HepG2 (cell line): ENCODE results near the gene CCDC106. TPM values are rescaled to one million over a fixed set of nuclear protein-coding genes. Genes with fewer than 3 reads are reported as not detected.
A peak's percentile ranks its signal among the peaks of the same experiment; 100 is the strongest.

Experiments used
- ATAC-seq: fragments of 200-7000 bp; cut with Tn5 transposase; 3 replicates; pipeline ENCODE4 v1.9.1; 2020; ENCODE audit warnings: mild to moderate bottlenecking, moderate library complexity
- BruUV-seq: library from RNA; stranded (reverse); fragments of 400-500 nt; replicated peaks from 2 replicates; lab custom pipeline; 2021; lab: Mats Ljungman, UMichigan
- CTCF ChIA-PET: fragments of 300-600 bp; formaldehyde crosslinking; extraction: SDS; loops from one replicate; lab custom pipeline; 2021; ENCODE audit warnings: low total read pairs, inconsistent platforms, low intra/inter-chr PET ratio; lab: Yijun Ruan, JAX
- POLR2A ChIA-PET: fragments of 350-600 bp; sonication (Branson Sonifier 250); formaldehyde crosslinking; loops from one replicate; lab custom pipeline; 2020; ENCODE audit warnings: antibody characterized with exemption, inconsistent platforms; lab: Yijun Ruan, JAX
- DNase-seq: peaks from one replicate; pipeline ENCODE4 v3.0.0-alpha.2; 2015; ENCODE audit warnings: low spot score
- FAIRE-seq: peaks from 3 replicates; lab custom pipeline; 2011; peaks lifted over from hg19 to GRCh38; lab: Jason Lieb, UNC
- H2AFZ ChIP-seq: one replicate; pipeline ENCODE4 v1.6.1; 2011; ENCODE audit warnings: low read length, inconsistent platforms
- H3K27ac ChIP-seq: fragments of 300-600 bp; 3 replicates; pipeline ENCODE4 v1.8.0; 2011; ENCODE audit warnings: mixed run types, mild to moderate bottlenecking, mixed read lengths, low read length, inconsistent platforms; ENCODE audit not compliant: insufficient read depth; ENCODE audit errors: extremely low read length
- H3K27me3 ChIP-seq, 2 experiments: fragments of 200-600 bp in 1 of 2; 2 replicates in 1 of 2; 3 replicates in 1 of 2; pipeline versions ENCODE4 v1.6.0 to v1.8.0; 2011; ENCODE audit warnings: low read length in 2 of 2, mild to moderate bottlenecking in 2 of 2, moderate library complexity in 2 of 2, inconsistent platforms in 1 of 2; ENCODE audit not compliant: insufficient read depth in 2 of 2, control insufficient read depth in 1 of 2
- H3K36me3 ChIP-seq, 2 experiments: fragments of 200-600 bp in 1 of 2; replicated peaks in 1 of 2; 2 replicates in 1 of 2; 3 replicates in 1 of 2; pipeline versions ENCODE4 v1.5.1 to v1.8.0; 2011; ENCODE audit warnings: low read length in 2 of 2, inconsistent platforms in 1 of 2; ENCODE audit not compliant: insufficient read depth in 2 of 2, control insufficient read depth in 1 of 2
- H3K4me1 ChIP-seq: 2 replicates; pipeline ENCODE4 v1.5.1; 2012; ENCODE audit warnings: low read length, inconsistent platforms; ENCODE audit not compliant: insufficient read depth
- H3K4me2 ChIP-seq: 2 replicates; pipeline ENCODE4 v1.6.0; 2011; ENCODE audit warnings: low read depth, low read length, inconsistent platforms
- H3K4me3 ChIP-seq, 3 experiments: fragments of 200-600 bp in 1 of 3; sonication (generic), shearing (Covaris generic) in 1 of 3; replicated peaks in 1 of 3; 2 replicates each; pipeline ENCODE4 v1.5.1; 2011 to 2016; ENCODE audit warnings: low read length in 3 of 3, inconsistent platforms in 2 of 3, low read depth in 2 of 3, mild to moderate bottlenecking in 2 of 3, control low read depth in 1 of 3, mixed read lengths in 1 of 3; ENCODE audit not compliant: insufficient read depth in 1 of 3
- H3K79me2 ChIP-seq: one replicate; pipeline ENCODE4 v1.6.1; 2011; ENCODE audit warnings: low read length, inconsistent platforms; ENCODE audit not compliant: insufficient read depth
- H3K9ac ChIP-seq: 2 replicates; pipeline ENCODE4 v1.6.0; 2011; ENCODE audit warnings: mild to moderate bottlenecking, low read depth, low read length, inconsistent platforms; ENCODE audit not compliant: insufficient read depth
- H3K9me3 ChIP-seq: 2 replicates; pipeline ENCODE4 v1.5.1; 2012; ENCODE audit warnings: mild to moderate bottlenecking, low read length
- H4K20me1 ChIP-seq: 2 replicates; pipeline ENCODE4 v1.6.0; 2011; ENCODE audit warnings: inconsistent platforms, mild to moderate bottlenecking, low read length, moderate library complexity; ENCODE audit not compliant: insufficient read depth
- AGO2 ChIP-seq: fragments of 200-400 bp; formaldehyde crosslinking; optimal IDR thresholded peaks from 2 replicates; pipeline ENCODE3; 2017; ENCODE audit warnings: mild to moderate bottlenecking, low read depth, low read length, moderate library complexity
- AKAP8 ChIP-seq: sonication (generic); formaldehyde crosslinking; IDR thresholded peaks from 2 replicates; pipeline ENCODE4 v1.5.1; 2020; ENCODE audit warnings: mild to moderate bottlenecking, missing genetic modification reagents
- PCBP1 ChIP-seq: fragments of 200-400 bp; formaldehyde crosslinking; IDR thresholded peaks from 2 replicates; pipeline ENCODE4 v1.6.1; 2017; ENCODE audit warnings: mild to moderate bottlenecking, low read depth, low read length, borderline replicate concordance
- TBP ChIP-seq: sonication (generic); formaldehyde crosslinking; IDR thresholded peaks from 2 replicates; pipeline ENCODE4 v1.5.0; 2020; ENCODE audit warnings: missing genetic modification reagents
- TP53 ChIP-seq: sonication (generic); formaldehyde crosslinking; conservative IDR thresholded peaks from 2 replicates; pipeline ENCODE4 v1.4.0; 2020; ENCODE audit warnings: missing genetic modification reagents
- ZNF207 ChIP-seq: fragments of 450-650 bp; IDR thresholded peaks from 2 replicates; pipeline ENCODE4 v1.6.1; 2016; ENCODE audit warnings: antibody characterized with exemption, borderline replicate concordance
- ZNF224 ChIP-seq: sonication (generic); formaldehyde crosslinking; IDR thresholded peaks from 2 replicates; pipeline ENCODE4 v1.5.0; 2020; ENCODE audit warnings: mild to moderate bottlenecking, missing genetic modification reagents
- ZNF446 ChIP-seq: sonication (generic); formaldehyde crosslinking; IDR thresholded peaks from 2 replicates; pipeline ENCODE4 v1.5.0; 2020; ENCODE audit warnings: mild to moderate bottlenecking, missing genetic modification reagents
- ZNF572 ChIP-seq: sonication (generic); formaldehyde crosslinking; IDR thresholded peaks from 2 replicates; pipeline ENCODE4 v1.5.1; 2020; ENCODE audit warnings: mild to moderate bottlenecking, missing genetic modification reagents
- ZSCAN12 ChIP-seq: sonication (generic); formaldehyde crosslinking; IDR thresholded peaks from 2 replicates; pipeline ENCODE4 v1.9.0; 2021; ENCODE audit warnings: mild to moderate bottlenecking, missing genetic modification reagents
- WGBS: methylation state at CpG from one replicate; pipeline ENCODE4 v1.1.6; 2017; ENCODE audit warnings: low lambda C conversion rate; 5-methylcytosine and 5-hydroxymethylcytosine counted together
- in situ Hi-C: cut with HindIII; loops from 2 replicates; pipeline ENCODE4 v1.10.0; 2017; ENCODE audit warnings: low pct_unique_long_range_greater_than_20kb; ENCODE audit not compliant: extremely low pct_ligation_motif_present
- intact Hi-C: fragments of 100-400 bp; cut with micrococcal nuclease; formaldehyde crosslinking; loops from one replicate; pipeline ENCODE4 v1.10.0; 2022; ENCODE audit not compliant: unreplicated experiment
- polyA plus RNA-seq, 8 experiments: library from polyadenylated mRNA; depleted of rRNA in 3 of 8; stranded (reverse) in 7 of 8; unstranded in 1 of 8; fragments of >200 nt; fragmentation: Illumina TruSeq in 4 of 8; extraction: Trizol in 4 of 8; gene quantifications; 2 replicates each; pipeline versions ENCODE4 v1.2.1 to v1.2.3, GENCODE V29; 2011 to 2016; ENCODE audit warnings: low read depth in 4 of 8, missing spikeins in 1 of 8, mixed read lengths in 1 of 8; ENCODE audit not compliant: insufficient read depth in 1 of 8
- total RNA-seq, 5 experiments: library from RNA; depleted of rRNA; stranded (reverse); fragments of >200 nt; fragmentation: Illumina TruSeq; extraction: Trizol; gene quantifications; 2 replicates each; pipeline ENCODE4 v1.2.3, GENCODE V29; 2016; ENCODE audit warnings: low read depth in 1 of 5
- TF ChIP-seq, protein P1 (sequence below): sonication (generic); formaldehyde crosslinking; IDR thresholded peaks from 2 replicates; pipeline ENCODE4 v1.8.1; 2023; ENCODE audit warnings: mild to moderate bottlenecking, inconsistent platforms, moderate library complexity, missing genetic modification reagents, borderline replicate concordance
- TF ChIP-seq, protein P2 (sequence below): sonication (generic); formaldehyde crosslinking; IDR thresholded peaks from 2 replicates; pipeline ENCODE4 v1.4.0; 2020; ENCODE audit warnings: missing genetic modification reagents

CCDC106 gene
- total and polyA plus RNA-seq, 2 of the 13 experiments (the other 11 are each of a cell fraction or from before 2014, with no cell fraction given): 4.7 to 8.8 TPM

DNA sequence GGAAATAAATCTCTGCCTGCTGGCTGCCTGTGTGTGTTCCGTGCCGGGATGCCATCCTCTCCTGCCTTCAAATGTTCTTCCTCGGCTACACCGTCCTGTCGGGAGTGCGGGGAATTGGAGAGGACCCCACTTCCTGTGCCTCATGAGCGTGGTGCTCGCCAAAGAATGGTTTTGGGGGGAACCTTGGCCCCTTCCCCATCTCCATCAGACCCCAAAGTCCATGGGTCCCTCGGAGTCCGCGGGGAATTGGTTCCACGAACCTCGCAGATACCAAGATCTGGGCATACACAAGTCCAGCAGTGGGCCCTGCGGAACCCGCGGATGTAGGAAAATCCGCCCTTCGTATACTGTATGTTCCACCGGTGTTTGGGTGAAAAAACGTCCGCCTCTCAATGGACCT is 44.9 kb upstream of the CCDC106 start:
- peaks cover 59% of the 10 kb centered on the region for H3K4me1 ChIP-seq
- CTCF ChIA-PET: no interaction called here
- ATAC-seq: no peak
- no peak for DNase-seq
- no peak overlapping the region for H3K4me3 ChIP-seq
- no peak overlapping the region for H3K9ac ChIP-seq
- 0 out of 2 replicates have a peak, but pooled peaks cover 6% of the 10 kb centered on the region for H4K20me1 ChIP-seq
- in situ Hi-C loops: no loop called here
- TF ChIP-seq AGO2 (peak; percentile 6), ZNF224 (CRISPR knock-in tag) (no peak)
- TF ChIP-seq, all 625 proteins: peak for 1
- Histone ChIP-seq H3K9me3 (no peaks in the 10 kb centered on the region), H3K79me2 (peaks cover 16% of the 10 kb centered on the region), H3K4me2 (no peak overlapping the region), H3K27ac (no peak overlapping the region), H3K27me3 (no peaks in the 10 kb centered on the region; a peak in 1 of 5 replicates), H2AFZ (no peak overlapping the region), H3K36me3 (peaks cover 0 to 4% of the 10 kb centered on the region in 2 experiments; a peak in 2 of 5 replicates)
- 50% methylated on average over 2 of the region's 21 CpGs for WGBS
- intact Hi-C loops: loop anchor here (10.0 kb wide), 1 partner anchor 48 kb away; no protein-coding TSS in a partner anchor
- POLR2A ChIA-PET: no interaction called here
- FAIRE-seq: no peak
- no TSS peak for BruUV-seq

DNA sequence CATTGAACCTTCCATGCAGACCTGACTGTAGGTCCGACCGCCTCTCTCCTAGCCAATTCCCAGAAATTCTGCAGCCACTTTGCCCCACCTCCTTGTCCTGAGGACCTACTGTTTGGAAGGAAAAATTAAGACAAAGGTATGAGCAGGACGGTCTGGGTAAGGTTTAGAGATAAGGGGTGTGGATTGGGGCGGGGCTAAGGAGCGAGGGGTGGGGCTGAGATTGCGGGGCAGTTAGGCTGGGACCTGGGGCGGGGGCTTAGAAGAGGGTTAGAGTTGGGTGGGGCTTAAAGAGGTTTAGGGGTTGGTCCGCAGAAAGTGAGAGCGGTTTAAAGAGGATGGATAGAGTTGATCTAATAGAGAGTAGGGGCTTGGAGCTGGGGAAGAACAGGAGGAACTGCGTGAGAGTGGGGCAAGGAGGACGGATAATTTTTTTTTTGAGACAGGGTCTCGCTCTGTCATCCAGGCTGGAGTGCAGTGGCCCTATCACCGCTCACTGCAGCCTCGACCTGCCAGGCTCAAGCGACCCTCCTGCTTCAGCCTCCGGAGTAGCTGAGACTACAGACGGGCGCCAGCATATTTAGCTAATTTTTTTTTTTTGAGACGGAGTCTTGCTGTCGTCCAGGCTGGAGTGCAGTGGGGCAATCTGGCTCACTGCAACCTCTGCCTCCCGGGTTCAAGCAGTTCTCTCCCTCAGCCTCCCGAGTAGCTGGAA is 44.3 kb upstream of the CCDC106 start:
- 94% methylated on average over 22 of the region's 22 CpGs for WGBS
- Histone ChIP-seq H3K4me2 (no peak overlapping the region), H3K9me3 (no peaks in the 10 kb centered on the region), H3K4me1 (peaks cover 52% of the 10 kb centered on the region), H3K27me3 (no peaks in the 10 kb centered on the region; a peak in 1 of 5 replicates), H3K36me3 (no peaks in the 10 kb centered on the region; a peak in 1 of 5 replicates), H2AFZ (no peak overlapping the region), H3K4me3 (no peak overlapping the region), H3K79me2 (peaks cover 15% of the 10 kb centered on the region), H4K20me1 (0 out of 2 replicates have a peak, but pooled peaks cover 1% of the 10 kb centered on the region), H3K9ac (no peak overlapping the region), H3K27ac (no peak overlapping the region)
- DNase-seq (no peak), ATAC-seq (no peak), FAIRE-seq (no peak)
- BruUV-seq: no TSS peak
- intact Hi-C loops: loop anchor here (10.0 kb wide), 1 partner anchor 49 kb away; no protein-coding TSS in a partner anchor
- POLR2A ChIA-PET: interaction anchor here (1.0 to 2.0 kb wide), 3 partner anchors 51 to 58 kb away, joined by 3 to 7 read pairs (median 4); partner anchors contain the start of gene U2AF2
- CTCF ChIA-PET: no interaction called here
- in situ Hi-C loops: no loop called here
- TF ChIP-seq, protein P1, sequence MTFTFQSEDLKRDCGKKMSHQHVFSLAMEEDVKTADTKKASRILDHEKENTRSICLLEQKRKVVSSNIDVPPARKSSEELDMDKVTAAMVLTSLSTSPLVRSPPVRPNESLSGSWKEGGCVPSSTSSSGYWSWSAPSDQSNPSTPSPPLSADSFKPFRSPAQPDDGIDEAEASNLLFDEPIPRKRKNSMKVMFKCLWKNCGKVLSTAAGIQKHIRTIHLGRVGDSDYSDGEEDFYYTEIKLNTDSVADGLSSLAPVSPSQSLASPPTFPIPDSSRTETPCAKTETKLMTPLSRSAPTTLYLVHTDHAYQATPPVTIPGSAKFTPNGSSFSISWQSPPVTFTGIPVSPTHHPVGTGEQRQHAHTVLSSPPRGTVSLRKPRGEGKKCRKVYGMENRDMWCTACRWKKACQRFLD (CRISPR knock-in tag): no peak
- no peak for TF ChIP-seq TBP (CRISPR knock-in tag)
- no peak for TF ChIP-seq ZNF446 (CRISPR knock-in tag)
- TF ChIP-seq ZNF207: no peak
- TF ChIP-seq ZNF572: no peak
- TF ChIP-seq, protein P2, sequence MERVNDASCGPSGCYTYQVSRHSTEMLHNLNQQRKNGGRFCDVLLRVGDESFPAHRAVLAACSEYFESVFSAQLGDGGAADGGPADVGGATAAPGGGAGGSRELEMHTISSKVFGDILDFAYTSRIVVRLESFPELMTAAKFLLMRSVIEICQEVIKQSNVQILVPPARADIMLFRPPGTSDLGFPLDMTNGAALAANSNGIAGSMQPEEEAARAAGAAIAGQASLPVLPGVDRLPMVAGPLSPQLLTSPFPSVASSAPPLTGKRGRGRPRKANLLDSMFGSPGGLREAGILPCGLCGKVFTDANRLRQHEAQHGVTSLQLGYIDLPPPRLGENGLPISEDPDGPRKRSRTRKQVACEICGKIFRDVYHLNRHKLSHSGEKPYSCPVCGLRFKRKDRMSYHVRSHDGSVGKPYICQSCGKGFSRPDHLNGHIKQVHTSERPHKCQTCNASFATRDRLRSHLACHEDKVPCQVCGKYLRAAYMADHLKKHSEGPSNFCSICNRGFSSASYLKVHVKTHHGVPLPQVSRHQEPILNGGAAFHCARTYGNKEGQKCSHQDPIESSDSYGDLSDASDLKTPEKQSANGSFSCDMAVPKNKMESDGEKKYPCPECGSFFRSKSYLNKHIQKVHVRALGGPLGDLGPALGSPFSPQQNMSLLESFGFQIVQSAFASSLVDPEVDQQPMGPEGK (CRISPR knock-in tag): no peak
- TF ChIP-seq AKAP8: no peak
- TF ChIP-seq PCBP1: no peak
- no peak for TF ChIP-seq TP53 (CRISPR knock-in tag)
- TF ChIP-seq ZSCAN12 (CRISPR knock-in tag): no peak
